DMS79 (cell line): Measurements from ENCODE around the gene CNPPD1.
"Not testable (repeated sequence)": the region's sequence is repeated elsewhere in the genome, so short reads cannot be mapped to it uniquely, and the experiment has no call there.

Source experiments
- DNase-seq: peaks from one replicate; lab custom pipeline; 2025; lab: John Stamatoyannopoulos, UW

The CNPPD1 gene

GRCh38 chr2:219207884-219208740, 31.4 kb upstream of the CNPPD1 start:
- DNase-seq: peak; percentile 34

- no peak for DNase-seq
Measured at GRCh38 chr2:219207134-219207883, 30.6 kb upstream of the CNPPD1 start.

- peak; percentile 79 for DNase-seq
Measured at GRCh38 chr2:219206328-219207133, 29.8 kb upstream of the CNPPD1 start, which contains the start of gene ZFAND2B. TSS of gene ZFAND2B (plus strand) at chr2:219206782. CDS start at chr2:219206988, 206 bp downstream.

GRCh38 chr2:219205981-219206327, 29.2 kb upstream of the CNPPD1 start:
- no peak for DNase-seq

GRCh38 chr2:219205165-219205538, 28.4 kb upstream of the CNPPD1 start:
- DNase-seq: no peak

GRCh38 chr2:219204425-219205164, 27.9 kb upstream of the CNPPD1 start:
- no peak for DNase-seq

- DNase-seq: not testable (repeated sequence)
Measured at GRCh38 chr2:219201331-219201730, 24.6 kb upstream of the CNPPD1 start.

- DNase-seq: not testable (repeated sequence)
Measured at GRCh38 chr2:219200502-219201326, 24.0 kb upstream of the CNPPD1 start.

GRCh38 chr2:219199470-219200211, 22.9 kb upstream of the CNPPD1 start:
- no peak for DNase-seq

GRCh38 chr2:219198974-219199373, 22.2 kb upstream of the CNPPD1 start:
- DNase-seq: no peak

GRCh38 chr2:219197388-219197787, 20.7 kb upstream of the CNPPD1 start:
- DNase-seq: no peak

GRCh38 chr2:219186754-219187456, 10.2 kb upstream of the CNPPD1 start:
- no peak for DNase-seq

GRCh38 chr2:219184121-219184520, 7.4 kb upstream of the CNPPD1 start:
- no peak for DNase-seq

- DNase-seq: no peak
Measured at GRCh38 chr2:219183151-219183772, 6.5 kb upstream of the CNPPD1 start.

GRCh38 chr2:219182331-219183150, 5.8 kb upstream of the CNPPD1 start:
- no peak for DNase-seq

- DNase-seq: no peak
Measured at GRCh38 chr2:219181531-219181930, 4.8 kb upstream of the CNPPD1 start.

- DNase-seq: no peak
Measured at GRCh38 chr2:219180961-219181360, 4.2 kb upstream of the CNPPD1 start.
